GM18505 (cell line): ENCODE measurements around the gene DLG4.

ENCODE experiments used
- ATAC-seq: cut with Tn5 transposase; IDR thresholded peaks from one replicate; pipeline ENCODE4 v1.9.1; 2021; ENCODE audit not compliant: unreplicated experiment
- POLR2A ChIP-seq: IDR thresholded peaks from 4 replicates; pipeline ENCODE4 v1.6.1; 2011; ENCODE audit warnings: borderline replicate concordance; ENCODE audit not compliant: insufficient read depth, insufficient read length; ENCODE audit errors: extremely low read depth

The DLG4 gene

DNA sequence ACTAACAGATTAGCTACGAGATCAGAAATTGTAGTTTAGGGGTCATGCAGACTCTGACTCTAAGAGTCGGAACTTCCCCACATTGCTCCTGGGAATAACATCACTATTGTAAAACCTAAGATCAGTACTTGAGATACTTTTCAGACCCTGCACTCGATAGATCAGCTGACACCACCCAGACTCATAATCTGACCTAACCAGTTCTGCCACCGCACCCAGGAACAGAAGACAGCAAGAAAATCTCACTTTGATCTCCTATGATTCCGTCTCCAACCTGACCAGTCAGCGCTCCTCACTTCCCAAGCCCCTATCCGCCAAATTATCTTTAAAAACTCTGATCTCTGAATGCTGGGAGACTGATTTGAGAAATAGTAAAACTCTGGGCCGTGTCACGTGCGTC lies 77.8 kb downstream of the DLG4 start:
- no peak for TF ChIP-seq POLR2A
- no peak for ATAC-seq

- no peak for ATAC-seq
- no peak for TF ChIP-seq POLR2A
Observed at GRCh38 chr17:7139400-7139799, 80.2 kb downstream of the DLG4 start.

DNA sequence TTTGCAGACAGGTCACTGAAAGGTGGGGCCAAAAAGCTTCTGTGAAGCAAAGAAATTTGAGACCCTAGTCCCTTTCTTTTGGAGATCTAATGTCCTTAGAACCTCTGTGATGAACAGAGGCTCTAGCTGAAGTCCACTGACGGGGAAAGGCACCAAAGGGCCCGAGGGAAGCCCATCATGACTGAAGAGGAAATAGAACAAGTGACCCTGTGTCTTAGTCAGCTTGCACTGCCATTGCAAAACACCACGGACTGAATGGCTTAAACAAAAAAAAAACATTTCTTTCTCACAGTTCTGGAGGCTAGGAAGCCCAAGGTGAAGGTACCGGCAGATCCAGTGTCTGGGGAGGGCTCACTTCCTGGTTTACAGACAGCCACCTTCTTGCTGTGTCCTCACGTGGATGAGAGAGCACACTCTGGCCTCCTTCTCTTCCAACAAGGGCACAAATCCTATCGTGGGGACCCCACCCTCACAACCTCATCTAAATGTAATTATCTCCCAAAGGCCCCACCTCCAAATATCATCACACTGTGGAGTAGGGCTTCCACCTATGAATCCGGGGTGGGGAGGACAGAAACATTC lies 80.7 kb downstream of the DLG4 start:
- ATAC-seq: no peak

DNA sequence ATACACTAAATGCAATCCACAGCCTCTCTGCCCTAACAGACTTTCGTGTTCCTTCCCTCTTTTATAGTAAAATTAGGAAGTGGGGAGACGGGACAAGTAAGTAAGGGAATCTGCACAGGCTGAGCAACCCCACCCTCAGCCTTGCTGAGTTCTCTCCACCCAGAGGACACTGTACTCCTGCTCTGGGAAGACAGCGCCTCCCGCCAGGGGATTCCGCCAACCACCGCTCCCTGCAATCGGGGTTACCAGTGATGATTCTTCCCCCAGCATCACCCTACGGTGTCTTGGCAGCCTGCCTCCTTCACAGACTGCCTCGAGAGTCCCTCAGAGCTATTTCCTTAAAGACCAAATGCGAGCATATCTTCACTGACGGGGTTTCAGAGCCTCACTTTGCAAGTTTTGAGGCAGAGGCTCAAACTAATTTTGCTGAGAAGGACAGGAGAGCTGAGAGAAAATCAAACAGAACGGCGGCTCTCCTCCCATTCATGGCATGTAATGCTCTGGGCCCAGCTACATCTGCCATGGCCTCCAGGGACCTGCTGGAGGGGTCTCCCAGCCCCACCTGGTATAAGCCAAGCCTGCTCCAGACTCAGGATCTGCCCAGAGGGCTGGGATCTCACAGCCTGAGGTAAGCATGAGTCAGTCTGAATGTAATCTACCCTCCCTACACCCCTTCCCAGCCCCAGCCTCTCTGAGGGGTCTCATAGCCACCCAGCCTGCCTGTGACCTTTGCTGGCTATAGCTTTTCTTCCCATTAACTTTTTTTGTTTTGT lies 82.3 kb downstream of the DLG4 start:
- ATAC-seq: no peak
- TF ChIP-seq POLR2A: no peak

More for the DNA sequence above, 80.7 kb downstream of the DLG4 start:
- TF ChIP-seq POLR2A: no peak
